ENCODE data around the gene ERBB2.

- no peak for TF ChIP-seq JUND (IDR thresholded peaks at IDR 0.05; ENCODE audit: low read length)
- TF ChIP-seq NRF1 (IDR thresholded peaks at IDR 0.05; ENCODE audit: low read depth, low read length) = no peak
- TF ChIP-seq CTCF (IDR thresholded peaks at IDR 0.05; ENCODE audit: control extremely low read depth in 1 of 3, insufficient read depth in 1 of 3, low read depth in 1 of 3, low read length in 3 of 3) = no peak
- no peak for TF ChIP-seq GTF2F1 (IDR thresholded peaks at IDR 0.05; ENCODE audit: borderline replicate concordance, low read depth, low read length)
- no peak for TF ChIP-seq TAF1 (IDR thresholded peaks at IDR 0.05; ENCODE audit: low read depth, low read length)
- TF ChIP-seq ATF3 (IDR thresholded peaks at IDR 0.05; ENCODE audit: insufficient read depth, low read depth, low read length) = no peak
- no peak for TF ChIP-seq MAX (IDR thresholded peaks at IDR 0.05)
- TF ChIP-seq POLR2A (IDR thresholded peaks at IDR 0.05; ENCODE audit: control extremely low read depth in 1 of 2, low read depth in 2 of 2, low read length in 2 of 2) = no peak
- no peak for TF ChIP-seq USF2 (IDR thresholded peaks at IDR 0.05; ENCODE audit: low read length)
- no peak for TF ChIP-seq POLR2AphosphoS5 (IDR thresholded peaks at IDR 0.05; ENCODE audit: low read depth, low read length)
- no peak for TF ChIP-seq CEBPB (IDR thresholded peaks at IDR 0.05; ENCODE audit: low read depth, low read length)
- TF ChIP-seq E2F6 (IDR thresholded peaks at IDR 0.05) = no peak
- no peak for TF ChIP-seq KDM1A (IDR thresholded peaks at IDR 0.05; ENCODE audit: borderline replicate concordance, low read length)
Measured at GRCh38 chr17:39665642-39666224, 34.1 kb upstream of the ERBB2 start.
